Measurements from ENCODE around the gene PRR35.

PRR35 gene

DNA sequence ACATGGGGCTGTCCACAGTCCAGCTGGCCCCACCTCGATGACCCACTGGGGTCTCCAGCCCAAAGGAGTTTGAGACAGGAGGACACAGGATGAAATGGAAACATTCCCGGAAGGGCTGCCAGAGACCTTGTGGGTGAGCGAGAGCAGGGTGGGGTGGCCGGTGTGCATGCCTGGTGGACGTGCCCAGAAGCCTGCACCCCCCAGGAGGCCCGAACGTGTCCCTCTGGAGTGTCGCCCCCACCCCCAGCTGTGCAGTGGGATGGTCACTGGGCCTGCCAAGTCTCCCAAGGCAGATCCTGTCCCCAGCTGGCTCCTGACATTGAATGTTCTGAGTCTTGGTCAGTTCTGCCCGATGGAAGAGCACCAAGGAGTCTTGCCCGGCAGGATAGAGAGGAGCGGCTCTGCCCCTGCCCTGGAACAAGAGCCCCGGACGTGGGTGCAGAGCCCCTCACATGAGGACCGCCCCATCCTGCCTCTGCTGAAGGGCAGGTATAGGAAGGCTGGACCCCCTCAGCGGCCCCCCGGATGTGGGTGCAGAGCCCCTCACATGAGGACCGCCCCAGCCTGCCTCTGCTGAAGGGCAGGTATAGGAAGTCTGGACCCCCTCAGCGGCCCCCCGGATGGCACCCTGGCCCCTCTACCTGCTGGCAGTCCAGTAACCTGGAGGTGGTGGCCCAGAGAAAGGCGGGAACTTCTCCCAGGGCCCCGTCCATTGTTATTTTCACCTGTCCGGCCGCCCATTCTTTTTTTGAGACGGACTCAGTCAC, 35.7 kb upstream of the PRR35 start:
- TF ChIP-seq CTCF (conservative IDR thresholded peaks at IDR 0.05; ENCODE audit: low read depth, low read length) = no peak
- H3K4me3 ChIP-seq (ENCODE audit: low read depth, low read length) = no peak overlapping the region
- no peak for DNase-seq (ENCODE audit: low read depth)

DNA sequence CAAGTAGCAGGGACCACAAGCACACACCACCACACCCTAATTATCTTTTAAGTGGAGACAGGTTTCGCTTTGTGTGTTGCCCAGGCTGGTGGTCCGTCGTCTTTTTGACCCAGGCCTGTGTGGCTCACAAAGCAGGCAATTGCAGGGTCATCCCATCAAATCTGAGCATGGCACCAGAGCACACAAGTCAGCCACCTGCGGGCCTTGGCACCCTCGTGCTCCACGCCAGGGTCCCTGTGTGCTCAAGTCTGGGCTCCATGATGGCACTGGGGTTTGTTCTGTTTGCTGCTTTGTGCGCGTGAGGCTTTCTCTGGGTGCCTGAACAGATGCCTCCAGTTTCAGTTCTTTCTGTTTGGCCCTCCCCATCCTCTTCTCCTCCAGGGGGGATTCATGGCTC, 35.1 kb upstream of the PRR35 start:
- no peak overlapping the region for H3K4me3 ChIP-seq (ENCODE audit: low read depth, low read length)
- TF ChIP-seq CTCF (conservative IDR thresholded peaks at IDR 0.05; ENCODE audit: low read depth, low read length) = no peak
- no peak for DNase-seq (ENCODE audit: low read depth)

- no peak for TF ChIP-seq CTCF (conservative IDR thresholded peaks at IDR 0.05; ENCODE audit: low read depth, low read length)
- peak; percentile 79 for DNase-seq (ENCODE audit: low read depth)
- H3K4me3 ChIP-seq (ENCODE audit: low read depth, low read length) = peak overlapping the region; percentile 85
Measured at GRCh38 chr16:525520-526180, 34.5 kb upstream of the PRR35 start.

DNA sequence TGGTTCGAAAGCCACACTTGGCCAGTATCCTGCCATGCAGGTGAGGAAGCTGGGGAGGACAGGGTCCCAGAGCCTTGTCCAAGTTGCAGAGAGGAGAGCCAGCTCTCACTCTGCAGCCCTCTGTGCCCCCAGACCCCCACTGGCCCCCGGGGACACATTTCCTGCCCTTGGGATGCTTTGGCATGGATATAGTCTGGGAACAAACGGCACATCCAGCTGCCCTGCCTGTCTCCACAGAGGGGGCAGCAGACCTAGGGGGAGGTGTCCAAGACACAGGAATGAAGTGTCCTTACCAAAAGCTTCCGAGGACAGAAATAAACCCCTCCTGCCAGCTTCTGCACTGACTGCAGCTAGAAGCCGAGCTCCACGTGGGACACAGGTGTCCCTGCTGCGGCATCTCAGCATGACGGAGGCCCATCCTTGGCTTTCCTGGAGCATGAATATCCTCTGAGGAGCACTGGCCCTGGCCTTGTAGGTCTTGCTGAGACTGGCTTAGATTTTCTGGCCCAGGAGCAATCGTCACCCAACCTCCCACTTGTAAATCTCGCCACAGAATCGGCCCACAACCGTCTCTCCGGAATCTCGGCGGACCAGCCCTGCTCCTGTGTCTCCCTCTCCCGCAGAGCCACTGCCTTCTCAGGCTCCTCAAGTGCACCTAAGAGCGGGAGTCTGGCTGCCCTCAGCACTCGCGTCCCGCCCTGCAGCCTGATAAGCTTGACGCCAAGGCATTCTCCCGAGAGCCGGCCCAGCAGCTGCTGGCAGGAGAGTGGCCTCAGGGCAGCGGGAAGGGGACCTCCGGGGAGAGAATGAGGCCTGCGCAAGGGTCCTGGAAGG, 33.8 kb upstream of the PRR35 start:
- TF ChIP-seq CTCF (conservative IDR thresholded peaks at IDR 0.05; ENCODE audit: low read depth, low read length) = peak; percentile 16

GRCh38 chr16:527015-527903, 32.9 kb upstream of the PRR35 start, which contains the start of gene CAPN15:
CAPN15 (plus strand) TSS chr16:527712; CDS start chr16:546839, 19,127 bp downstream.
- no peak for TF ChIP-seq CTCF (conservative IDR thresholded peaks at IDR 0.05; ENCODE audit: low read depth, low read length)
- peak; percentile 86 for DNase-seq (ENCODE audit: low read depth)
- peak within 1 kb of the TSS; percentile 85 for H3K4me3 ChIP-seq (ENCODE audit: low read depth, low read length)

More for the DNA sequence above, 33.8 kb upstream of the PRR35 start:
- peak; percentile 62 for DNase-seq (ENCODE audit: low read depth)
- peak overlapping the region; percentile 85 for H3K4me3 ChIP-seq (ENCODE audit: low read depth, low read length)
